Effector memory CD8-positive, alpha-beta T cell (primary cell): ENCODE results near the gene ZMIZ2.

Experiments used
- ATAC-seq: fragments of 150-1000 bp; cut with Tn5 transposase; replicated peaks from 2 replicates; pipeline ENCODE4 v1.10.0; 2021; ENCODE audit warnings: mild to moderate bottlenecking, moderate library complexity
- DNase-seq, 3 experiments: peaks; one replicate each; pipeline ENCODE4 v3.0.0; 2021
- H3K27ac Mint-ChIP-seq, 2 donors: one replicate each; pipeline ENCODE4 v1.8.0; 2022; ENCODE audit warnings: mild to moderate bottlenecking in 2 of 2, mixed read lengths in 2 of 2, moderate library complexity in 2 of 2
- H3K27me3 Mint-ChIP-seq, 2 donors: one replicate each; pipeline ENCODE4 v1.8.0; 2022; ENCODE audit warnings: mixed read lengths in 2 of 2
- H3K36me3 Mint-ChIP-seq: one replicate; pipeline ENCODE4 v1.8.0; 2022; ENCODE audit warnings: mild to moderate bottlenecking, moderate library complexity, mixed read lengths; ENCODE audit not compliant: insufficient read depth
- H3K4me1 Mint-ChIP-seq, 2 donors: one replicate each; pipeline ENCODE4 v1.8.0; 2022; ENCODE audit warnings: low read depth in 2 of 2, mixed read lengths in 2 of 2
- H3K4me3 Mint-ChIP-seq, 2 donors: one replicate each; pipeline ENCODE4 v1.8.0; 2022; ENCODE audit warnings: mild to moderate bottlenecking in 2 of 2, mixed read lengths in 2 of 2, moderate library complexity in 2 of 2
- H3K9me3 Mint-ChIP-seq, 2 donors: one replicate each; pipeline ENCODE4 v1.8.0; 2022; ENCODE audit warnings: mixed read lengths in 2 of 2

Gene ZMIZ2

GRCh38 chr7:44735403-44736165, 13.1 kb upstream of the ZMIZ2 start:
- Mint-ChIP-seq H3K4me1 (peaks cover 7% of the 10 kb centered on the region in 2 donors), H3K27me3 (no peaks in the 10 kb centered on the region), H3K9me3 (no peaks in the 10 kb centered on the region), H3K27ac (peak overlapping the region in 1 of 2 donors; percentile 38), H3K36me3 (peaks cover 2% of the 10 kb centered on the region), H3K4me3 (no peak overlapping the region)
- DNase-seq (no peak), ATAC-seq (peak; percentile 89)

- no peak overlapping the region for H3K4me3 Mint-ChIP-seq
- peaks cover 2% of the 10 kb centered on the region for H3K36me3 Mint-ChIP-seq
- no peaks in the 10 kb centered on the region for H3K27me3 Mint-ChIP-seq
- no peak for ATAC-seq
- no peak for DNase-seq
- no peaks in the 10 kb centered on the region for H3K9me3 Mint-ChIP-seq
- peaks cover 7% of the 10 kb centered on the region in 2 donors for H3K4me1 Mint-ChIP-seq
- peak overlapping the region in 1 of 2 donors; percentile 11 for H3K27ac Mint-ChIP-seq
Observed at GRCh38 chr7:44736896-44737295, 11.8 kb upstream of the ZMIZ2 start.

GRCh38 chr7:44738051-44738723, 10.5 kb upstream of the ZMIZ2 start:
- no peak for ATAC-seq
- no peak overlapping the region for H3K27ac Mint-ChIP-seq
- H3K27me3 Mint-ChIP-seq, result no peaks in the 10 kb centered on the region

GRCh38 chr7:44738876-44739665, 9.6 kb upstream of the ZMIZ2 start:
- Mint-ChIP-seq H3K27me3 (no peaks in the 10 kb centered on the region), H3K9me3 (no peaks in the 10 kb centered on the region), H3K27ac (no peak overlapping the region), H3K36me3 (peaks cover 2% of the 10 kb centered on the region), H3K4me3 (no peak overlapping the region), H3K4me1 (peaks cover 7 to 10% of the 10 kb centered on the region in 2 donors)
- DNase-seq (no peak), ATAC-seq (no peak)

More at GRCh38 chr7:44738051-44738723, 10.5 kb upstream of the ZMIZ2 start:
- H3K9me3 Mint-ChIP-seq, result no peaks in the 10 kb centered on the region
- H3K4me3 Mint-ChIP-seq, result no peak overlapping the region
- DNase-seq, result no peak
- peaks cover 7% of the 10 kb centered on the region in 2 donors for H3K4me1 Mint-ChIP-seq
- H3K36me3 Mint-ChIP-seq, result peaks cover 2% of the 10 kb centered on the region

GRCh38 chr7:44740055-44740454, 8.6 kb upstream of the ZMIZ2 start:
- H3K27ac Mint-ChIP-seq, result no peak overlapping the region
- H3K27me3 Mint-ChIP-seq, result no peaks in the 10 kb centered on the region
- peaks cover 7 to 10% of the 10 kb centered on the region in 2 donors for H3K4me1 Mint-ChIP-seq
- no peak for DNase-seq
- peaks cover 2% of the 10 kb centered on the region for H3K36me3 Mint-ChIP-seq
- no peak overlapping the region for H3K4me3 Mint-ChIP-seq
- no peak for ATAC-seq
- H3K9me3 Mint-ChIP-seq, result no peaks in the 10 kb centered on the region

- ATAC-seq (no peak), DNase-seq (no peak)
- H3K27me3 Mint-ChIP-seq, result no peaks in the 10 kb centered on the region
- H3K27ac Mint-ChIP-seq, result no peak overlapping the region
- H3K9me3 Mint-ChIP-seq, result no peaks in the 10 kb centered on the region
- H3K4me1 Mint-ChIP-seq, result peaks cover 4 to 9% of the 10 kb centered on the region in 2 donors
- H3K36me3 Mint-ChIP-seq, result no peaks in the 10 kb centered on the region
- no peak overlapping the region for H3K4me3 Mint-ChIP-seq
Observed at GRCh38 chr7:44743750-44744149, 4.9 kb upstream of the ZMIZ2 start.

GRCh38 chr7:44748948-44749731, 493 bp downstream of the ZMIZ2 start:
- no peak for DNase-seq
- Mint-ChIP-seq H3K4me3 (peak overlapping the region; percentile 83 to 85), H3K4me1 (peaks cover 33 to 36% of the 10 kb centered on the region in 2 donors), H3K9me3 (no peaks in the 10 kb centered on the region), H3K36me3 (peaks cover 17% of the 10 kb centered on the region), H3K27ac (peak overlapping the region; percentile 81 to 88), H3K27me3 (no peaks in the 10 kb centered on the region)
- peak; percentile 16 for ATAC-seq

- peaks cover 39 to 42% of the 10 kb centered on the region in 2 donors for H3K4me1 Mint-ChIP-seq
- H3K27ac Mint-ChIP-seq, result peak overlapping the region; percentile 81 to 88
- no peaks in the 10 kb centered on the region for H3K9me3 Mint-ChIP-seq
- DNase-seq (no peak), ATAC-seq (no peak)
- peaks cover 18% of the 10 kb centered on the region for H3K36me3 Mint-ChIP-seq
- peak overlapping the region; percentile 83 to 85 for H3K4me3 Mint-ChIP-seq
- H3K27me3 Mint-ChIP-seq, result no peaks in the 10 kb centered on the region
Observed at GRCh38 chr7:44749992-44750391, 1.3 kb downstream of the ZMIZ2 start.

GRCh38 chr7:44750424-44750823, 1.8 kb downstream of the ZMIZ2 start:
- Mint-ChIP-seq H3K9me3 (no peaks in the 10 kb centered on the region), H3K27ac (peak overlapping the region; percentile 44 to 88), H3K4me1 (peaks cover 42 to 45% of the 10 kb centered on the region in 2 donors), H3K36me3 (peaks cover 18% of the 10 kb centered on the region), H3K27me3 (no peaks in the 10 kb centered on the region), H3K4me3 (peak overlapping the region; percentile 83 to 85)
- DNase-seq (no peak), ATAC-seq (no peak)

- DNase-seq (peak; percentile 18 to 49 (median 44)), ATAC-seq (peak; percentile 54)
- Mint-ChIP-seq H3K4me1 (peaks cover 43 to 45% of the 10 kb centered on the region in 2 donors), H3K27me3 (no peaks in the 10 kb centered on the region), H3K9me3 (no peaks in the 10 kb centered on the region), H3K27ac (peak overlapping the region; percentile 44 to 88), H3K4me3 (peak overlapping the region; percentile 83 to 85), H3K36me3 (peaks cover 18% of the 10 kb centered on the region)
Observed at GRCh38 chr7:44750921-44751571, 2.4 kb downstream of the ZMIZ2 start.

GRCh38 chr7:44752822-44753221, 4.2 kb downstream of the ZMIZ2 start:
- peak overlapping the region in 1 of 2 donors; percentile 55 for H3K27ac Mint-ChIP-seq
- H3K36me3 Mint-ChIP-seq, result peaks cover 20% of the 10 kb centered on the region
- no peaks in the 10 kb centered on the region for H3K9me3 Mint-ChIP-seq
- H3K4me1 Mint-ChIP-seq, result peaks cover 41% of the 10 kb centered on the region in 2 donors
- ATAC-seq, result no peak
- no peaks in the 10 kb centered on the region for H3K27me3 Mint-ChIP-seq
- DNase-seq, result no peak
- no peak overlapping the region for H3K4me3 Mint-ChIP-seq

GRCh38 chr7:44754802-44755697, 6.4 kb downstream of the ZMIZ2 start:
- no peaks in the 10 kb centered on the region for H3K27me3 Mint-ChIP-seq
- peak overlapping the region; percentile 35 to 81 for H3K27ac Mint-ChIP-seq
- H3K36me3 Mint-ChIP-seq, result peaks cover 31% of the 10 kb centered on the region
- H3K9me3 Mint-ChIP-seq, result no peaks in the 10 kb centered on the region
- DNase-seq (no peak), ATAC-seq (no peak)
- H3K4me3 Mint-ChIP-seq, result peak overlapping the region in 1 of 2 donors; percentile 22
- H3K4me1 Mint-ChIP-seq, result peaks cover 32 to 34% of the 10 kb centered on the region in 2 donors
